NCI-H526 treated with DMSO at 0.1 percent for 48 hours (cell line): Measurements from ENCODE around the gene EFNA5.
"Not testable (repeated sequence)": the region's sequence is repeated elsewhere in the genome, so short reads cannot be mapped to it uniquely, and the experiment has no call there.

ENCODE experiments used
- DNase-seq: peaks from one replicate; lab custom pipeline; 2025; lab: John Stamatoyannopoulos, UW

EFNA5 gene

GRCh38 chr5:107457881-107458280 lies 212.9 kb downstream of the EFNA5 start:
- DNase-seq, result no peak

DNA sequence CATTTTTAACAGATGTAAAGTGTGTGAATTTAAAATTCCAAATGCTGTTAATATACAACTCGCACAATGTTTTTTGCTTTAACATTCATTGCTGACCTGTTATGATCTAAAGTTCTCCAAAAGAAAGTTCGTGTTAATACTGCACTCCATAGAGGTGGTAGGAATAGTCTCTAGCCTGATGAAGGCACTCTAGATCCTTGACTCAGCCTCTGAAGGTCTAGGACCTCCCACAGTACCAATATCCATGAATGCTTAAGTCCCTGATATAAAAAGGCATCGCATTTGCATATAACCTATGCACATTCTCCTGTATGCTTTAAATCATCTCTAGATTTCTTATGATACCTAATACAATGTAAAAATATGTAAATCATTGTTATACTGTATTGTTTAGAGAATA lies 213.6 kb downstream of the EFNA5 start:
- peak; percentile 39 for DNase-seq

- DNase-seq, result no peak
These were observed 214.4 kb downstream of the EFNA5 start for GRCh38 chr5:107456281-107456715.

DNA sequence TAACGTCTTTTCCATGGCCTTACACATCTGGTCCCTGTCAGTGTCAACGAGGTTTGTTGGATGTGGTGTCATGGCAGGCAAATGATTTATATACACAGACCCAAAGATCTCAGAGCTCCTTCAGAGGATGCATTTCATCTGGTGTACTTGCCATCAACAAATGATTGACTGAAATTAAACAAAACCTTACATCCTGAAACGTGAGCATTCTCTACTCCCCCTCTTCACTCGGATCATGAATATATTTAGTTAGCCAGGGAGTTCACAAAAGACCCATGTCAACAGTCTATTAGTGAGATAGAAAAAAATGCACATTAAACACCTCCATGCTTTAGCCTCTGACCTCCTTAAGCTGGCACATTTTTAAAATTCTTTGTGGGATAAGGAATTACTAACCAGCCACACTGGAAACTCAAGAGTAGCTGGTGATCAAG lies 215.6 kb downstream of the EFNA5 start:
- no peak for DNase-seq

- not testable (repeated sequence) for DNase-seq
These were observed 218.9 kb downstream of the EFNA5 start for GRCh38 chr5:107451827-107452226.

- DNase-seq, result no peak
These were observed 219.7 kb downstream of the EFNA5 start for GRCh38 chr5:107451028-107451427.

DNA sequence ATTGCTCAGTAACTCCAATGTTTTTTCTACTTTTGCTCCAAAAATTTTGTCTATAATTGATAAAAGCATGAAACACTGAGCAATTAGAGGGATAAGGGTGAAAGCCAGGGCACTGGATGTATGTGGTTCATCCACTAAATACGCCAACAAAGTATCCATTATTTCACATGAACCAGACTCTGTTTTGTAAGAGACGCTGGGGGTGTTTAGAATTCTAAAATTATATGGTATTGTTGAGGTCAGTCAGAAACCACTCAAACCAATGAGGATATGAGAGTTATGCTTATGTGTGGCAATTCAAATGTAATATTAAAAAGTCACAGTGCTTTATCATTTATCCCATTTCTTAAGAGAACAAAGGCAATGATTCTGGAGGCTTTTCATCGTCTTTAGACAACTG lies 220.2 kb downstream of the EFNA5 start:
- no peak for DNase-seq

GRCh38 chr5:107449369-107449768 lies 221.4 kb downstream of the EFNA5 start:
- no peak for DNase-seq

DNA sequence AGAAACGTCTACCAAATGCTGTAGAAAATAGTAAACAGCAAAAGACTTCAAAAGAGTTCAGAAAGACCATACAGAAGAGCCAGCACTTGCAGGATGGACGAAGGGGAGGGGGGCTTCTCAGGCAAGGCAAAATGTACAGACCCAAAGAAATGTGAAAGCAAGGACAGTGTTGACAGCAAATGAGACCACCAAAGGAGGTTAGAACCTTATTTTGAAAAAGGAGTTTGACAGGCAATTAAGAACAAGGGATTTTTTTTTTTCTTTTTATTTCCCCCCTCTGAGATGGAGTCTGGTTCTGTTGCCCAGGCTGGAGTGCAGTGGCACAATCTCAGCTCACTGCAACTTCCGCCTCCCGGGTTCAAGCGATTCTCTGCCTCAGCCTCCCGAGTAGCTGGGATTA lies 223.2 kb downstream of the EFNA5 start:
- DNase-seq, result no peak

DNA sequence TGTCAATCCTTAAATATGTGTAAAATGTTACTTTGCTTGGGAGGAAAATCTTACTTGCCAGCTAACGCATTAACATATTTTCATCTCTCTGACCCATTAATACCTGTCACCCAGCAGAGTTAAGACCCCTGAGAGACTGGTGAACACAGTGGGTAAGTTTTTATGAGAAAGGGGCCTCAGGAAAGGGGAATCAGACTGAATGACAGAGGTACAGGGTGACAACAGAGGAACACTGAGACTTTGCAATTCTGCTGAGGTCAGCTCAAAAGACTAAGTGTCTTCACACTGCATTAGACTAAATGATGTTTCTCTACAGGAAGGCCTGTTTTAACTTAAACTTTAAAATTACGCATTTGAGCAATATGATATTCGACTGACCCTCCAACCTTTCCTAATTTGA lies 223.8 kb downstream of the EFNA5 start:
- DNase-seq, result no peak

GRCh38 chr5:107444300-107444699 lies 226.4 kb downstream of the EFNA5 start:
- DNase-seq, result no peak

GRCh38 chr5:107443897-107444296 lies 226.8 kb downstream of the EFNA5 start:
- no peak for DNase-seq

DNA sequence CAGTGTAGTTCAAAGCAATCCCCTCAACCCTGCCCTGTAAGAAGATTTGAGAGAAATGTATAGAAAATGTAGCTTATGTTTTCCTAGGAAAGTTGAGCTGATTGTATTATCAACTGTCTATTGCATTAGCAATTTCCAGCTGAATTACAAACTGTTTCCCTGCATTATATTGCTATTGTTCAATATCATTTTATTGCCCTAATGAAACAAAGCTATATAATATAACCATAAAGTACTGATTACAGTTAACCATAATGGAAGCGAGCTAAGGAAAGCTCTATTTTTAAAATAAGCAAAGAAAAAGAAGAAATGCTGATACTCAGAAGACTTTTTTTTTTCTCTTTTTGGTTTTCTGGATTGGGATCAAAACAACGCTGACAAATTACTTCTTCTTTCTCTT lies 228.3 kb downstream of the EFNA5 start:
- DNase-seq, result no peak

- no peak for DNase-seq
These were observed 230.9 kb downstream of the EFNA5 start for GRCh38 chr5:107439832-107440231.

DNA sequence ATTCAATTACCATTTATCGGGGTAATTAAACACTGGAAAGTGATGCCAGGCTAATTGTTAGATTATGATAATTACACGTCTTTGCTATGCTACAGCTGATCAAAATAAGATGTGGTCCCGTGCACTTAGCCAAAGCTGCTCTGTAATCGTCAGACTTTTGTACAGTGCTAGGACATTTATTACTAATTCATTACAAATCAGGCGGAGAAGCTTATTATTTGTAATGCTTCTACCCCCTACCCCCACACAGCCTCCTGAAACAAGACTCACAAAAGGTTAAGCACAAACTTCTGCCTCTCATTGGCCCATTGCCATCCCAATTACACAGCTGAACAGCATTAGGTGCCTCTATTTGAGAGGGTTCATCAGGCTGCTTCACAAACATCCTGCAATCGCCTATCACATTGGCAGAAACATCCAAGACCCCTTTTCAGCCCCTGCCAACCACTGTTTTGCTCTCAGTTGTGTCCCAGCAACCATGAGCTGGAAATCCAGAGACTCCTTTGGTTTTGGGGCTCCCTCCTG lies 232.7 kb downstream of the EFNA5 start:
- no peak for DNase-seq

- no peak for DNase-seq
These were observed 233.6 kb downstream of the EFNA5 start for GRCh38 chr5:107437154-107437553.

GRCh38 chr5:107436201-107436600 lies 234.5 kb downstream of the EFNA5 start:
- DNase-seq, result no peak

DNA sequence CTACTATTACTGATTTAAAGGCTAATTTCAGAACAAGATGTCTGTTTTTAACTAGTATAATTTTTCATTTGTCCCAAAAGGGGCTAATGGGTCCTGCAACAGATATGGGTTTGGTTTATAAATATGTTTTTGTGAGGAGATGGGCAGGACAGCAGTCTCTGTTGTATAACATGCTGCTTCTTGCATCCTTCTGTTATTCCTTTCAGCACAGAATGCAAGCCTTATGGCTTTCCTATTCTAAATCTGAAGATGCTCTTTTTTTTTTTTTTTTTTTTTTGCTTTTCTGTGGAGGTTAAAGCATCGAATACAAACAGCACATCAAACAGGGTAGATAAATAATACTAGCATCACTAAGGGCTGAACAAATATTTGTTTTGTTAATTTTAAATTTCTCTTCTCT lies 235.7 kb downstream of the EFNA5 start:
- no peak for DNase-seq

DNA sequence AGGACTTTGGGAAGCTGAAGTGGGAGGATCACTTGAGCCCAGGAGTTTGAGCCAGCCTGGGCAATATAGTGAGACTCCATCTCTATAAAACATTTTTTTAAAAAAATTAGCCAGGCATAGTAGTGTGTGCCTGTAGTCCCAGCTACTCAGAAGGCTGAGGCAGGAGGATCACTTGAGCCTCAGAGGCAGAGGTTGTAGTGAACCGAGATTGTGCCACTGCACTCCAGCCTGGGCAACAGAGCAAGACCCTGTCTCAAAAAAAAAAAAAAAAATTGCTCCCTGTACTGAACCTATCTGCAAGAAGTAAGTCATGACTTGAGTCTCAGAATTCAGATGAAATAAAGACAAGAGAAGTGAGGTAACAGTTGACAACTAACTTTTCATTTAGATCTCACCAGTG lies 237.1 kb downstream of the EFNA5 start:
- DNase-seq, result not testable (repeated sequence)

DNA sequence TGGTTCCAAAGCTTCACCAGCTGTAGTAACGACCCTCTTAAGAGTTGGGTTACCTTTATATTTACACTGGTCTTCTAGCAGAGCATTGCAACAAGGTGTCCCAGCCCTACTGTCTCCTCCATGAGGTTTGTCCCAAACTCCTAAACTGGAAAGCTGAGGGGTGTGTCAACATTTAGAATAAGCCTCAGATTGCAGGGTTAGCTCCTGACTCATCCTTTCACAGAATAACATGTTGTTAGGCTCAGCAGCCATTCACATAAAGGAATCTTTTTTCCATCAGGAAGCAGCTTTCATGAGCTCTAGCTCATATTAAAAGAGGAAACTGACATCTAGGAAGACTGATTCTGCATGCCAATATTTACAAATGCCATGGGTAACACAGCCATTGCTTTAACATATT lies 238.7 kb downstream of the EFNA5 start:
- DNase-seq, result no peak

- no peak for DNase-seq
These were observed 239.2 kb downstream of the EFNA5 start for GRCh38 chr5:107431536-107431935.

GRCh38 chr5:107430071-107430625 lies 240.6 kb downstream of the EFNA5 start:
- DNase-seq, result no peak

GRCh38 chr5:107428303-107428813 lies 242.4 kb downstream of the EFNA5 start:
- no peak for DNase-seq

DNA sequence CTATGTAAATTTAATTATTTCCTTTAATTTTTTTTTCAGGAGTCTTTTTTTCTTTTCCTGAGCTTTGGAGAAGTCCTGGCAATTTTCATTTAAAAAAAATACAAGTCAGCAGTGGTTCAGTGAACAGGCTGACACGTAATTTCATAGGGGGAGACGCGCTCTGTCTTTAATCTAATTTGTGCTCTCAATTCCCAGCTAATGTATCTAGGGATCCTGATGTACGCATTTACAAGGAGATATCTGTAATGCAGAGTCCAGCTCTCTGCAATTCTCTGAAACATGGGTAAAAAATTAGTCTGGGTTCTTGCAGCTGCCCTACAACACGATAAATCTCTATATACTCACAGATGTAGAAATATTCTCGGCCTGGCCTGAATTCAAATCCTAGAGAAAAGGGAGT lies 243.9 kb downstream of the EFNA5 start:
- no peak for DNase-seq
